DMS114 treated with DMSO at 0.1 percent for 48 hours (cell line): ENCODE results near the gene SLC2A11.
"Not testable (repeated sequence)": the region's sequence is repeated elsewhere in the genome, so short reads cannot be mapped to it uniquely, and the experiment has no call there.

Source experiments
- DNase-seq: peaks from one replicate; lab custom pipeline; 2025; ENCODE audit not compliant: unreplicated experiment; lab: John Stamatoyannopoulos, UW

The SLC2A11 gene

GRCh38 chr22:23907423-23907822 is 49.7 kb downstream of the SLC2A11 start:
- DNase-seq = not testable (repeated sequence)

- no peak for DNase-seq
These were observed 51.0 kb downstream of the SLC2A11 start for GRCh38 chr22:23908587-23909205.

GRCh38 chr22:23909296-23909898 is 51.7 kb downstream of the SLC2A11 start:
- DNase-seq = no peak

GRCh38 chr22:23910496-23911190 is 53.0 kb downstream of the SLC2A11 start:
- DNase-seq = no peak

GRCh38 chr22:23911318-23911980 is 53.8 kb downstream of the SLC2A11 start:
- DNase-seq = no peak

- DNase-seq = no peak
These were observed 54.7 kb downstream of the SLC2A11 start for GRCh38 chr22:23912293-23912903.

- no peak for DNase-seq
These were observed 55.6 kb downstream of the SLC2A11 start for GRCh38 chr22:23913306-23913660.

GRCh38 chr22:23913661-23914353 is 56.1 kb downstream of the SLC2A11 start:
- peak; percentile 86 for DNase-seq

GRCh38 chr22:23915290-23915689 is 57.6 kb downstream of the SLC2A11 start:
- no peak for DNase-seq

- DNase-seq = not testable (repeated sequence)
These were observed 62.6 kb downstream of the SLC2A11 start for GRCh38 chr22:23920267-23920611.

GRCh38 chr22:23921586-23922201 is 64.0 kb downstream of the SLC2A11 start:
- not testable (repeated sequence) for DNase-seq

- no peak for DNase-seq
These were observed 65.2 kb downstream of the SLC2A11 start for GRCh38 chr22:23922921-23923320.

- DNase-seq = no peak
These were observed 67.4 kb downstream of the SLC2A11 start for GRCh38 chr22:23925020-23925606.

- DNase-seq = no peak
These were observed 68.9 kb downstream of the SLC2A11 start for GRCh38 chr22:23926561-23926960.
